HepG2 (cell line): ENCODE measurements around the gene CERS3. TPM values are rescaled to one million over a fixed set of nuclear protein-coding genes. Genes with fewer than 3 reads are reported as not detected.

Experiments used
- CBX2 ChIP-seq, 2 experiments: fragments of 200-600 bp in 1 of 2; sonication (generic); formaldehyde crosslinking in 1 of 2; IDR thresholded peaks; 2 replicates each; pipeline versions ENCODE4 v1.7.0 to v1.8.1; 2018 to 2022; ENCODE audit warnings: low read depth in 2 of 2, low read length in 1 of 2, mild to moderate bottlenecking in 1 of 2, missing genetic modification reagents in 1 of 2
- DMTF1 ChIP-seq: sonication (generic); formaldehyde crosslinking; IDR thresholded peaks from 2 replicates; pipeline ENCODE4 v1.4.0; 2020; ENCODE audit warnings: mild to moderate bottlenecking, missing genetic modification reagents
- MTF2 ChIP-seq: sonication (generic); formaldehyde crosslinking; IDR thresholded peaks from 2 replicates; pipeline ENCODE4 v1.5.0; 2020; ENCODE audit warnings: missing genetic modification reagents, borderline replicate concordance
- MXD4 ChIP-seq: IDR thresholded peaks from 2 replicates; pipeline ENCODE4 v1.6.1; 2016; ENCODE audit warnings: mild to moderate bottlenecking, missing biosample characterization, missing genetic modification reagents
- MZF1 ChIP-seq: sonication (generic); formaldehyde crosslinking; IDR thresholded peaks from 2 replicates; pipeline ENCODE4 v1.8.1; 2023; ENCODE audit warnings: mild to moderate bottlenecking, missing genetic modification reagents, borderline replicate concordance
- NFIC ChIP-seq: IDR thresholded peaks from 2 replicates; pipeline ENCODE4 v1.6.1; 2012; ENCODE audit warnings: mild to moderate bottlenecking, low read length, inconsistent platforms
- SNAPC2 ChIP-seq: sonication (generic); formaldehyde crosslinking; IDR thresholded peaks from 2 replicates; pipeline ENCODE4 v1.8.1; 2022; ENCODE audit warnings: mild to moderate bottlenecking, missing genetic modification reagents
- TEAD2 ChIP-seq: sonication (generic); formaldehyde crosslinking; IDR thresholded peaks from 2 replicates; pipeline ENCODE4 v1.9.0; 2021; ENCODE audit warnings: missing genetic modification reagents
- ZKSCAN1 ChIP-seq: fragments of 150-350 bp; IDR thresholded peaks from 2 replicates; pipeline ENCODE4 v1.6.1; 2014; ENCODE audit warnings: low read length
- ZMYM2 ChIP-seq: sonication (generic); formaldehyde crosslinking; IDR thresholded peaks from 2 replicates; pipeline ENCODE4 v1.8.0; 2022; ENCODE audit warnings: mild to moderate bottlenecking, missing genetic modification reagents
- ZNF253 ChIP-seq: sonication (generic); formaldehyde crosslinking; IDR thresholded peaks from 2 replicates; pipeline ENCODE4 v1.8.0; 2022; ENCODE audit warnings: mild to moderate bottlenecking, missing genetic modification reagents, borderline replicate concordance
- ZNF562 ChIP-seq: sonication (generic); formaldehyde crosslinking; IDR thresholded peaks from 2 replicates; pipeline ENCODE4 v1.8.0; 2022; ENCODE audit warnings: missing genetic modification reagents, borderline replicate concordance
- polyA plus RNA-seq, 8 experiments: library from polyadenylated mRNA; depleted of rRNA in 3 of 8; stranded (reverse) in 7 of 8; unstranded in 1 of 8; fragments of >200 nt; fragmentation: Illumina TruSeq in 4 of 8; extraction: Trizol in 4 of 8; gene quantifications; 2 replicates each; pipeline versions ENCODE4 v1.2.1 to v1.2.3, GENCODE V29; 2011 to 2016; ENCODE audit warnings: low read depth in 4 of 8, missing spikeins in 1 of 8, mixed read lengths in 1 of 8; ENCODE audit not compliant: insufficient read depth in 1 of 8
- total RNA-seq, 5 experiments: library from RNA; depleted of rRNA; stranded (reverse); fragments of >200 nt; fragmentation: Illumina TruSeq; extraction: Trizol; gene quantifications; 2 replicates each; pipeline ENCODE4 v1.2.3, GENCODE V29; 2016; ENCODE audit warnings: low read depth in 1 of 5
- TF ChIP-seq, protein P1 (sequence below): sonication (generic); formaldehyde crosslinking; IDR thresholded peaks from 2 replicates; pipeline ENCODE4 v1.4.0; 2020; ENCODE audit warnings: mild to moderate bottlenecking, missing genetic modification reagents
- TF ChIP-seq, protein P2 (sequence below): fragments of 450-650 bp; IDR thresholded peaks from 2 replicates; pipeline ENCODE4 v1.6.1; 2017; ENCODE audit warnings: mild to moderate bottlenecking
- TF ChIP-seq, protein P3 (sequence below): IDR thresholded peaks from 2 replicates; pipeline ENCODE4 v1.6.1; 2016; ENCODE audit warnings: low read depth, borderline replicate concordance
- TF ChIP-seq, protein P4 (sequence below): sonication (generic); formaldehyde crosslinking; IDR thresholded peaks from 2 replicates; pipeline ENCODE4 v1.9.0; 2021; ENCODE audit warnings: missing genetic modification reagents, borderline replicate concordance

Gene CERS3
- total and polyA plus RNA-seq, 2 of the 13 experiments (the other 11 are each of a cell fraction or from before 2014, with no cell fraction given), result not detected

GRCh38 chr15:100350434-100351226, 178.1 kb downstream of the CERS3 start (continued):
- no peak for TF ChIP-seq ZNF562 (CRISPR knock-in tag)
- TF ChIP-seq, protein P1, sequence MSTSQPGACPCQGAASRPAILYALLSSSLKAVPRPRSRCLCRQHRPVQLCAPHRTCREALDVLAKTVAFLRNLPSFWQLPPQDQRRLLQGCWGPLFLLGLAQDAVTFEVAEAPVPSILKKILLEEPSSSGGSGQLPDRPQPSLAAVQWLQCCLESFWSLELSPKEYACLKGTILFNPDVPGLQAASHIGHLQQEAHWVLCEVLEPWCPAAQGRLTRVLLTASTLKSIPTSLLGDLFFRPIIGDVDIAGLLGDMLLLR (CRISPR knock-in tag), result no peak
- TF ChIP-seq NFIC, result no peak
- no peak for TF ChIP-seq MTF2
- TF ChIP-seq DMTF1, result no peak
- TF ChIP-seq, protein P2, sequence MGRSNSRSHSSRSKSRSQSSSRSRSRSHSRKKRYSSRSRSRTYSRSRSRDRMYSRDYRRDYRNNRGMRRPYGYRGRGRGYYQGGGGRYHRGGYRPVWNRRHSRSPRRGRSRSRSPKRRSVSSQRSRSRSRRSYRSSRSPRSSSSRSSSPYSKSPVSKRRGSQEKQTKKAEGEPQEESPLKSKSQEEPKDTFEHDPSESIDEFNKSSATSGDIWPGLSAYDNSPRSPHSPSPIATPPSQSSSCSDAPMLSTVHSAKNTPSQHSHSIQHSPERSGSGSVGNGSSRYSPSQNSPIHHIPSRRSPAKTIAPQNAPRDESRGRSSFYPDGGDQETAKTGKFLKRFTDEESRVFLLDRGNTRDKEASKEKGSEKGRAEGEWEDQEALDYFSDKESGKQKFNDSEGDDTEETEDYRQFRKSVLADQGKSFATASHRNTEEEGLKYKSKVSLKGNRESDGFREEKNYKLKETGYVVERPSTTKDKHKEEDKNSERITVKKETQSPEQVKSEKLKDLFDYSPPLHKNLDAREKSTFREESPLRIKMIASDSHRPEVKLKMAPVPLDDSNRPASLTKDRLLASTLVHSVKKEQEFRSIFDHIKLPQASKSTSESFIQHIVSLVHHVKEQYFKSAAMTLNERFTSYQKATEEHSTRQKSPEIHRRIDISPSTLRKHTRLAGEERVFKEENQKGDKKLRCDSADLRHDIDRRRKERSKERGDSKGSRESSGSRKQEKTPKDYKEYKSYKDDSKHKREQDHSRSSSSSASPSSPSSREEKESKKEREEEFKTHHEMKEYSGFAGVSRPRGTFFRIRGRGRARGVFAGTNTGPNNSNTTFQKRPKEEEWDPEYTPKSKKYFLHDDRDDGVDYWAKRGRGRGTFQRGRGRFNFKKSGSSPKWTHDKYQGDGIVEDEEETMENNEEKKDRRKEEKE, result no peak
- TF ChIP-seq CBX2 (IDR thresholded peaks at IDR 0.05; ENCODE audit: low read depth, low read length), result no peak
- TF ChIP-seq CBX2 (CRISPR knock-in tag; IDR thresholded peaks at IDR 0.05; ENCODE audit: low read depth), result 0 out of 2 replicates have a peak, but pooled peaks have one; percentile 78
- no peak for TF ChIP-seq ZMYM2 (CRISPR knock-in tag)
- no peak for TF ChIP-seq TEAD2 (CRISPR knock-in tag)
- TF ChIP-seq ZKSCAN1, result no peak
- TF ChIP-seq SNAPC2 (CRISPR knock-in tag), result no peak
- no peak for TF ChIP-seq ZNF253
- no peak for TF ChIP-seq MZF1
- TF ChIP-seq, protein P3, sequence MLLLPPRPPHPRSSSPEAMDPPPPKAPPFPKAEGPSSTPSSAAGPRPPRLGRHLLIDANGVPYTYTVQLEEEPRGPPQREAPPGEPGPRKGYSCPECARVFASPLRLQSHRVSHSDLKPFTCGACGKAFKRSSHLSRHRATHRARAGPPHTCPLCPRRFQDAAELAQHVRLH (CRISPR knock-in tag), result no peak
- TF ChIP-seq MXD4 (CRISPR knock-in tag), result no peak
- TF ChIP-seq, protein P4, sequence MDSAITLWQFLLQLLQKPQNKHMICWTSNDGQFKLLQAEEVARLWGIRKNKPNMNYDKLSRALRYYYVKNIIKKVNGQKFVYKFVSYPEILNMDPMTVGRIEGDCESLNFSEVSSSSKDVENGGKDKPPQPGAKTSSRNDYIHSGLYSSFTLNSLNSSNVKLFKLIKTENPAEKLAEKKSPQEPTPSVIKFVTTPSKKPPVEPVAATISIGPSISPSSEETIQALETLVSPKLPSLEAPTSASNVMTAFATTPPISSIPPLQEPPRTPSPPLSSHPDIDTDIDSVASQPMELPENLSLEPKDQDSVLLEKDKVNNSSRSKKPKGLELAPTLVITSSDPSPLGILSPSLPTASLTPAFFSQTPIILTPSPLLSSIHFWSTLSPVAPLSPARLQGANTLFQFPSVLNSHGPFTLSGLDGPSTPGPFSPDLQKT, result no peak
